H1 (cell line): ENCODE measurements around the gene OR2AG2.

Experiments
- CEBPB ChIP-seq: IDR thresholded peaks from 2 replicates; pipeline ENCODE4 v1.6.1; 2012; ENCODE audit warnings: low read depth, low read length
- TF ChIP-seq, protein P1 (sequence below), 3 experiments: IDR thresholded peaks; 1 replicate in 2 of 3; 2 replicates in 1 of 3; pipeline versions ENCODE4 v1.5.1 to v1.6.1; 2011; ENCODE audit warnings: low read length in 3 of 3, mild to moderate bottlenecking in 3 of 3, inconsistent platforms in 2 of 3, low read depth in 1 of 3, moderate library complexity in 1 of 3; ENCODE audit not compliant: insufficient read depth in 1 of 3; ENCODE audit errors: control extremely low read depth in 1 of 3

DNA sequence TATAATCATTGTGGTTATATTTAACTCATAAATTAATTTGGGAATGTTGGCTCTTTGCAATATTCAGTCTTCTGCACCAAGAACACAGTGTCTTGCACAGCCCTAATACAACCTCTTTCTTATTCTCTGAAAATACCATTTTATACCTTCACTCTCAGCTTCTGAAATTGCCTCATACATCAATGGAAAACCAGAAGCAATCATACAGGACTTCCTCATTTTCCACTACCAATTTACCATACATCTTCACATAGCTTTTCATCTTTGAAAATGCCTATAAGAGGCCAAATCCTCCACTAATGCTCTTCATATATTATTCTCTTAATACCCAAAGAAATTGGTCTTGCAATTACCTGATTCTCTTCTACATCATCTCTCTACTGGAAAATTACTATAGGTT lies 6.7 kb upstream of the OR2AG2 start:
- TF ChIP-seq, protein P1, sequence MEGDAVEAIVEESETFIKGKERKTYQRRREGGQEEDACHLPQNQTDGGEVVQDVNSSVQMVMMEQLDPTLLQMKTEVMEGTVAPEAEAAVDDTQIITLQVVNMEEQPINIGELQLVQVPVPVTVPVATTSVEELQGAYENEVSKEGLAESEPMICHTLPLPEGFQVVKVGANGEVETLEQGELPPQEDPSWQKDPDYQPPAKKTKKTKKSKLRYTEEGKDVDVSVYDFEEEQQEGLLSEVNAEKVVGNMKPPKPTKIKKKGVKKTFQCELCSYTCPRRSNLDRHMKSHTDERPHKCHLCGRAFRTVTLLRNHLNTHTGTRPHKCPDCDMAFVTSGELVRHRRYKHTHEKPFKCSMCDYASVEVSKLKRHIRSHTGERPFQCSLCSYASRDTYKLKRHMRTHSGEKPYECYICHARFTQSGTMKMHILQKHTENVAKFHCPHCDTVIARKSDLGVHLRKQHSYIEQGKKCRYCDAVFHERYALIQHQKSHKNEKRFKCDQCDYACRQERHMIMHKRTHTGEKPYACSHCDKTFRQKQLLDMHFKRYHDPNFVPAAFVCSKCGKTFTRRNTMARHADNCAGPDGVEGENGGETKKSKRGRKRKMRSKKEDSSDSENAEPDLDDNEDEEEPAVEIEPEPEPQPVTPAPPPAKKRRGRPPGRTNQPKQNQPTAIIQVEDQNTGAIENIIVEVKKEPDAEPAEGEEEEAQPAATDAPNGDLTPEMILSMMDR (IDR thresholded peaks at IDR 0.05; ENCODE audit: control extremely low read depth in 1 of 3, insufficient read depth in 1 of 3, low read depth in 1 of 3, low read length in 3 of 3), result no peak
- TF ChIP-seq CEBPB, result no peak
